Frontal cortex (tissue), 4 donors: ENCODE results near the gene MGAT5B. TPM values are rescaled to one million over a fixed set of nuclear protein-coding genes. Genes with fewer than 3 reads are reported as not detected.
"Not testable (repeated sequence)": the region's sequence is repeated elsewhere in the genome, so short reads cannot be mapped to it uniquely, and the experiment has no call there.

ENCODE experiments used
- DNase-seq, 2 donors: peaks; one replicate each; pipeline ENCODE4 v3.0.0; 2012; ENCODE audit warnings: low spot score in 2 of 2
- FAIRE-seq: peaks from 2 replicates; lab custom pipeline; 2012; peaks lifted over from hg19 to GRCh38; lab: Jason Lieb, UNC
- total RNA-seq: library from RNA; depleted of rRNA; stranded (reverse); fragments of >200 nt; gene quantifications from one replicate; pipeline ENCODE4 v1.2.3, GENCODE V29; 2014
- donor health status: control.
- donor health status: control.
- donor health status: control.

MGAT5B gene
- total RNA-seq = 16.3 TPM

DNA sequence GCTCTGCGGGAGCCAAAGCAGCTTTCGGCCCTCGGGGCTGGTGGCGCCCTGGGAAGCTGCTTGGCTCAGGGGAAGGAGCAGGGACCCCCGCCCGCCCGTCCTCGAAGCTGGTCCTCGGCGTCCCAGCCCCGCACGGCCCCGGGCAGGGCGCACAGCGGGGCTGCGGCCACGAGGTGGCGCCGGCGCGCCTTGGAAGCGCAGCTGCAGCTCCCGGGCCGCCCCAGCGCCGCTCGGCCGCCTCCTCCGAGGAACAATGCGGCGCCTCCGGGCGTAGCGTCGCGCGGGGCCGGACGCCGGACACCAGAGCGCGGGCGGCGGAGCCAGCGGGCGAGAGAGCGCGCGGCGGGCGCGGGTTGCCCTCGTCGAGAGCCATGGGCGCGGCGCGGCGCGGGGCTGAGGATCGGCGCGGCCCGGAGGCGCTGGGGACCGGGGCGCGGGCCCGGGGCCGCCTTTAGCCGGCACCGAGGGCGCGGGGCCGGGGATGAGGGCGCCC, at the start of gene MGAT5B:
TSS of gene MGAT5B (plus strand) at position 229 of the 493 bp plus-strand sequence. CDS start 626 bp downstream, outside the sequence.
- no peak for FAIRE-seq
- DNase-seq = peak; percentile 87 to 92

DNA sequence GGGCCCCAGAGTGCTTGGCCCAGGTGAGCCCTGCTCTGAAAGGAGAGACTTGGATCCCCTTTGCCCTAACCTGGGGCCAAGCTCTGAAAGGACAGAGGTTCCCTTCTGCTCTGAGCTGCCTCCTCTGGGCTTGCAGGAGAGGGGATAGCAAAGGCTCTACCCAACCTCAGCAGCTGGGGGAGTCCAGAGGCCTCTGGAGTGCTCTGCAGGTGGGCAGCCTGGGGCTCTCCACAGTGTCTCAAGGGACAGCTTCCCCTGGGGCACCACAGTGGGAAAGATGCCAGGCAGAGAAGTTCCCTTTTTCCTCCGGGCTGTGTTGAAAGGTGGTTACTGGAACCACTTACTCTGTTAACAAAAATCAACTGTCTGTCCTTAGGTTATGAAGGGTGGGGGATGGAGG, 48.2 kb upstream of the MGAT5B start:
- DNase-seq (no peak), FAIRE-seq (no peak)

DNA sequence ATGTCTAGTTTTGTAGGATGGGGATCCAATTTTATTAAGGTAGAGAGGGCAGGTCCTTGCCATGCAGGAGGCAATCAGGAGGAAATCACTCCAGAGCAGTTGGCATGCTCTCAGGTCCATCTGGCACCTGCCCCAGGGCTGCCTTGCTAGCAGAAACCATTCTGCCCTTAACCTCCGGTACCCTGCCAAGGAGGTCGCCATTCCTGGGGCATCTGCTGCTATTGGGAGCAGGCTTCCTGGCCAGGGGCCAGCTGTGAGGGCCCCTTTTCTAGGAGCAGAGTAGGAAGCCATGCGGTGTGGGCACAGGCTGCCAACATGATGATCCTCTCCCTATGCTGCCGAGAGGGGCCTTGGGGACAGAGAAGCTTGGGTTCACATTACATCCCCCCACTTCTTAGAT, 47.6 kb upstream of the MGAT5B start:
- FAIRE-seq (no peak), DNase-seq (no peak)

DNA sequence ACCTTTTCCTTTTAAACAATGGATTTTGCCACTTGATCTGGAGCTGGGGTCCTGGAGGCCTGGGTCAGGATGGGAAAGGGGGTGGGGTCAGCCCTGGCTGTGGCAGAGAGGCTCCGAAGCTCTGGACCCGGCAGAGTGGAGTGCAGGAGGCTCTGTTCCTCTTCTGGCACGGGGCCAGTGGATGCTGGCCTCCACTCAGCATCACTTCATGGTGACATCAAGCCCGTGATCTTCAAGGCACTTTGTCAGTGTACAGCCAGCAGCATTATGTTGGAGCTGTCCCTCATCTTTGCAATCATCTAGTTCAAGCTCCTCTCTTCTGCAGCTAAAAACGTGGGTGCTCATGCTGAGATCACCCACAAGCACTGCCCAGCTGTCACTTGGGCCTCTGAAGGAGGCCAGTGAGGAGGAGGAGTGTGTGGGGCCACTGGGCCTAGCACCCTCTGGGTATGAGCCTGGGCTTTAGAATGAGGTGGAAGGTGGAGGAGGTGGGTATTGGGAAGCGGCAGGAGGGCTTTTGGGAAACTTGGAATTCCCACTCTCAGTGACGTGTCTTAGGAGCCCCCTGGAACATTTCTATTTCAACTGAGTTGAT, 45.9 kb upstream of the MGAT5B start:
- DNase-seq (no peak), FAIRE-seq (no peak)

DNA sequence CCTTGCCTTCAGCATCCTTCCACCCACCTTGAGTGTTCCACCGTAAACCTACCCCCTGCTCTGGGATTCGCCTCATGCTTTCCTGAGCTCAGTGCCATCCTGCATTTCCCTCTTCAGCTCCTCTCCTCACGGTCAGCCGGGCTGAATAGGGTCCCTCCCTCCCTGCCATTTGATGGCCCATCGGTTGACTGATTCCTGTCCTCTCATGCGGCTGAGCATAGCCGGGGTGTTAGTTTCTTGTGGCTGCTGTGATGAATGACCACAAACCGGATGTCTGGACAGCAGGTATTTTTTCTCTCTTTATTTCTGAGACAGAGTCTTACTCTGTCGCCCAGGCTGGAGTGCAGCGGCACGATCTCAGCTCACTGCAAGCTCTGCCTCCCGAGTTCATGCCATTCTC, 44.1 kb upstream of the MGAT5B start:
- FAIRE-seq = no peak

GRCh38 chr17:76826330-76827068, 41.7 kb upstream of the MGAT5B start:
- FAIRE-seq (no peak), DNase-seq (no peak)

More for the DNA sequence above, 44.1 kb upstream of the MGAT5B start:
- DNase-seq = no peak

GRCh38 chr17:76827736-76828135, 40.5 kb upstream of the MGAT5B start:
- DNase-seq = no peak
- no peak for FAIRE-seq

DNA sequence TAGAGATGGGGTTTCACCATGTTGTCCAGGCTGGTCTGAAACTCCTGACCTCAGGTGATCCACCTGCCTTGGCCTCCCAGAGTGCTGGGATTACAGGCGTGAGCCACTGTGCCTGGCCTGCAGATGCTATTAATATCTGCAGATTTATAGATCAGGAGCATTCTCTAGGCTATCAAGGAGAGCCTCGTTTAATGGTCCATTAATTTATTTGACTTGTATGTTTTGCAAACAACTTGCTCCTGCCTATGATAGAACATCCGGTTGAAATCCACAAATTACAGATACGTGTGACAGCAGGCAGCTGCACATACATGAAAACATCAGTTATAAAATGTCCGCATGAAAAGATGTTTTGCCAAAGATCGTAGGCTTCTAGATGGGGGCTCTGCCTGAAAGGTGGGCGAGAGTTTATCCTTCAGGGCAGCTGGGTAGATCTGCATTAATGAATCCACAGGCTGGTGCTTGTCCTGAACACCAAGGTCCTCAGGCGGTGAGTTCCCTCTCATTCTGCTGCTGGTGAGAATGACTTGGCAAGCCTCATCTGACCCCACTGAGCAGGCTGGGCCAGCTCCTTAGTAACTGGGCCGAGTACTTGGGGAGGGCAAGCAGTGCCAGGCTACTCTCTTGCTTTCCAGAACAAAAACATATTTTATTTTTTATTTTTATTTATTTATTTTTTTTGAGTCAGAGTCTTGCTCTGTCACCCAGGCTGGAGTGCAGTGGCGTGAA, 37.1 kb upstream of the MGAT5B start:
- FAIRE-seq (no peak), DNase-seq (no peak)

DNA sequence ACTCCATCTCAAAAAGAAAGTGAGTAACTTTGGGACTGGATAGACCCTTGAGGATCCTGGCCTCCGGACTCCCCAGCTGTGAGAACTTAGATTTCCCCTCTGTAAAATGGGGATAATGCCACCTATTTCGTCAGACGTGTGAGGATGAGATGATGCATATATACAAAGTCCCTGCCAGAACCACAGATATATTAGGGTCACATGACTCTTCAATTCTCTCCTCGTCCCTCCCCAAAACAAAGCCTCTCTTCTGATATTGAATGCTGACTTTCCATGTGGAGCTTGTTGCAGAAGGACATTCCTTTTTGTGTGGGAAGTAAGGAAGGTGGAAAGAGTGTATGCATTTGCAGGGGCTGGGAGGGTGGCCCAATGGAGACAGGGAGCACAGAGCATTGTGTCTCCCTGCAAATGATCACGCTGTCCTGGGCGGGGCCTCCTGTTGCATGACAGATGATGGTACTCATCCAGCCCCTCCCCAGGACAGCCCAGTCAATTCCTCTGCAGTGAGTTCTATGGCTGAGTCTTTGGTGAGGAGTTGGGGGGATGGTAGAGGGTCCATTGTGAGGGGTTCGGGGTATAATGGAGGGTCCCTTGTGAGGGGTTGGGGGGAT, 35.1 kb upstream of the MGAT5B start:
- FAIRE-seq (no peak), DNase-seq (no peak)

GRCh38 chr17:76833747-76834146, 34.5 kb upstream of the MGAT5B start:
- FAIRE-seq = no peak

DNA sequence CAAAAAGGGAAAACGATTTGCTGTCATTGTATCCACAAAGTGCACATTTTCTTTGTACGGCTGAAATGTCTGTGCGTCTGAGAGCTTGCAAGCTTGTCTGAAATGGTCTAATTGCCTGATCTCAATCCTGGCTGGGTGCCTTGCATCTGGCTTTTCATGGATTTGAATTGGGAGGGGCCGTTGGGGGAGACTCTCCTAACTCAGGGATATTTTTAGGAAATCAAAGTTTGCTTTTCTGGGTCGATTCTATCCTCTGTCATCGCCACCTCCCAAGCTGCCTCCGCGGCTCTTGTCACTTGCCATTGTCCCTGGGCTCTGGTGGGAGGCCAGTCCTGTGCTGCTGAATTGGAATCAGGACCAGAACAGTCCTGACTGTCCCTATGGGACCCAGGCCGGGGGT, 33.3 kb upstream of the MGAT5B start:
- FAIRE-seq = no peak
- DNase-seq = no peak

More at GRCh38 chr17:76833747-76834146, 34.5 kb upstream of the MGAT5B start:
- DNase-seq = no peak

DNA sequence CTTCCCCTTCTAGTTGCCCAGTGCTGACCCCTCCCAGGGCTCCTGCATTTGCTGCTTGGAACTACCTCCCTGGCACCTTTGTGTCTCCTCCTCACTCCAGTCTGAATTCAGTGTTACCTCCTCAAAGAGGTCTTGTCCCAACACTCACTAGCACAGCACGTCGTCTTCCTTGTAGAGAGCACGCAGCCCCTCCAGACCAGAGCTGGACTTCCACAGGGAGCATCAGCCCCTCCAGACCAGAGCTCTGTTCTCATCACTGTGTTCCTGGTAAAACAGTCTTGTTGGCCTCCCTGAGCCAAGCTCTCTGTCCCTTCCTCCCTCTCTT, 27.8 kb upstream of the MGAT5B start:
- FAIRE-seq (no peak), DNase-seq (no peak)

- no peak for FAIRE-seq
- DNase-seq = no peak
Observed at GRCh38 chr17:76840884-76841775, 27.1 kb upstream of the MGAT5B start.

- no peak for FAIRE-seq
- DNase-seq = no peak
Observed at GRCh38 chr17:76841776-76842405, 26.3 kb upstream of the MGAT5B start.

DNA sequence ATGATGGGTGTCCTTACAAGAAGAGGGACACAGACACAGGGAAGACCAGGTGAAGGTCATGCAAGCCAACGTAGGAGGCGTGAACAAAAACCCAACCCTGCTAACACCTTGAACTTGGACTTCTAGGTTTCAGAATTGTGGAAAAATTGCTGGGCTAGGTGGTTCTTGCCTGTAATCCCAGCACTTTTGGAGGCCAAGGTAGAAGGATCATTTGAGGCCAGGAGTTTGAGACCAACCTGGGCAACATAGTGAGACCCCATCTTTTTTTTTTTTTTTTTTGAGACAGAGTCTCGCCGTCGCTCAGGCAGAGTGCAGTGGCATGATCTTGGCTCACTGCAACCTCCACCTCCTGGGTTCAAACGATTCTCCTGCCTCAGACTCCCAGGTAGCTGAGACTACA, 25.1 kb upstream of the MGAT5B start:
- DNase-seq, FAIRE-seq: not testable (repeated sequence)

- DNase-seq = no peak
- no peak for FAIRE-seq
Observed at GRCh38 chr17:76843703-76844484, 24.3 kb upstream of the MGAT5B start.

DNA sequence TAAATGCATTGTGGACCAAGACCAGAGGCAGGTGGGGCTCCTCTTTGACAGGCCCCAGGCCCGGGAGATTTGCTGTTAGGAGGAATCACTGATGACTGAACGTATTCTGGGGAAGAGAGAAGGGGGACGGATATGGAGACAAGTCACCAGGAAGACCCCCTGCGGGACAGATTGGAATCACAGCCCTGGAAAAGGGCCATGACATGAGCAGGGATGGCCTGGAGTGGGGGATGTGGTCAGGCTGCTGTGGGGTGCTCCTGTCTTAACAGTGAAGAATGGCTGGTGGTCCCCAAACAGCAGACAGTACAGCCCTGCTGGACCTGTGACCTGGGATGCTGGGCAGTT, 23.7 kb upstream of the MGAT5B start:
- FAIRE-seq (no peak), DNase-seq (no peak)

DNA sequence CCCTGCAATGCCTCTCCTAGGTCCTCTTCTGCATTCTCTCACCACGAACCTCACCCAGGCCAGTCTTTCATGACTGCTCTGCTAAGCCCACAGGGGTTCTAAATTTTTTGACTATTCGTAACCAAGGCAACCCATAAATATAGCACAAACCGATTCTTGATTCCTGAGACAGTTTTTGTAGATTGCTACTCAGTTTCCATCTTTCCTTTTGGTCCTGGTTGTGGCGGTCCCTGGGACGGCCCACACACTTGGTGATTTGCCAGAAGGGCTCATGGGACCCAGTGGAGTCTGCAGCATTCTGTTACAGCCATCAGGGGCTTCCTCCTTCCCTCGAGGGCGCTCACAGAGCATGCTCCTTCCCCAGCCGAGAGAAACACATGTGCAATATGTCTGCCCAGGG, 23.4 kb upstream of the MGAT5B start:
- FAIRE-seq (no peak), DNase-seq (no peak)
